ENCODE measurements around the gene TNFAIP6. TPM values are rescaled to one million over a fixed set of nuclear protein-coding genes. Genes with fewer than 3 reads are reported as not detected.

The TNFAIP6 gene
- total RNA-seq, 1 experiment from 2014 or later, result 0.11 TPM

DNA sequence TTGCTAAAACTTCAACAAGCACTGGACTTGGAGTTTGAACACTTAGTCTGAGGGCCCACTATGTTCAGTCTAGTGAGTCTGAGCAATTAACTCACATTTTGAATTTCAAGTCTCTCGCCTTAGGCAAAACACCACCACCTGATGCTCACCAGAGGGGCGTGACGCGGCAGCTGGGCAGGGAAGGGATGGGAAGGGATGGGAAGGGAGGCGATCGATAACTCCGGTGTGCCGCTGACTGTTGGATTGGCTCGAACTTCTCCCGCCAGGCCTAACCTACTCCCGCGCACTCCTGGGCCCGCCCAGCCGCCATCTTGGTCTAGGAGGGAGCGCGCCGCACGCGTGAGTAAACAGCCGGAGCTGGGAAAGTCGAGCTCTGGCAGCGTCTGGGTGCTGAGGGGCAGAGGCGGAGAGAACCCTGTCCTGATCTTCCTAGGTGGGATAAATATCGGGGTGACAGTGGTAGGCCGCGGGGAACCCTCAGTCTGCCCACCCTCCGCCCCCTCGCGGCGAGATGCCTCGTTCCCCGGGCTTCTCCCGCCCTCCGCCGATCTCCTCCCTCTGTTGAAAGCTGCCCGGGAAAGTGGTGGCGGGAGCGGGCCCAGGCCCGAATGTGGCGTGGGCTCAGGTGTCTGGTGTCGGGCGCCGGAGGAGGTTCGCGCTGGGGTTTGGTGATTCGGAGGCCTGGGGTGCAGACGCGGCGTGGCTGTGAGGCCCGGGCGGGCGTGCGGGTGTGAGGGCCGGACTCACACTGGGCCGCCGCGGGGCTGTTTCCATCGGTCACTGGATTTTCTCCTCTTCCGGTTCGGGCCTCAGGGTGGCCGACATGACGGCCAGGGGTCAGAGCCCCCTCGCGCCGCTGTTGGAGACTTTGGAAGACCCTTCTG, 52.5 kb downstream of the TNFAIP6 start, which contains the start of gene RIF1 (continued):
- TF ChIP-seq, protein P1, sequence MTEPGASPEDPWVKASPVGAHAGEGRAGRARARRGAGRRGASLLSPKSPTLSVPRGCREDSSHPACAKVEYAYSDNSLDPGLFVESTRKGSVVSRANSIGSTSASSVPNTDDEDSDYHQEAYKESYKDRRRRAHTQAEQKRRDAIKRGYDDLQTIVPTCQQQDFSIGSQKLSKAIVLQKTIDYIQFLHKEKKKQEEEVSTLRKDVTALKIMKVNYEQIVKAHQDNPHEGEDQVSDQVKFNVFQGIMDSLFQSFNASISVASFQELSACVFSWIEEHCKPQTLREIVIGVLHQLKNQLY (CRISPR knock-in tag; IDR thresholded peaks at IDR 0.05), result 0 out of 2 replicates have a peak, but pooled peaks have one; percentile 55
- TF ChIP-seq NFYB (CRISPR knock-in tag; conservative IDR thresholded peaks at IDR 0.05; ENCODE audit: low read depth) (0 out of 2 replicates have a peak, but pooled peaks have one; percentile 11), KAT7 (CRISPR knock-in tag; IDR thresholded peaks at IDR 0.05; ENCODE audit: borderline replicate concordance) (peak; percentile 65; the same call in 1 of the 2 replicates), ZNF423 (CRISPR knock-in tag; IDR thresholded peaks at IDR 0.05) (peak; percentile 43), GABPB1 (CRISPR knock-in tag; IDR thresholded peaks at IDR 0.05) (peak; percentile 65), ZNF416 (CRISPR knock-in tag; IDR thresholded peaks at IDR 0.05) (0 out of 2 replicates have a peak, but pooled peaks have one; percentile 44), SP1 (CRISPR knock-in tag; conservative IDR thresholded peaks at IDR 0.05) (peak; percentile 96), TCF7 (CRISPR knock-in tag; IDR thresholded peaks at IDR 0.05; ENCODE audit: low read depth) (0 out of 2 replicates have a peak, but pooled peaks have one; percentile 32), NFATC4 (CRISPR knock-in tag; IDR thresholded peaks at IDR 0.05) (no peak), NR1H2 (CRISPR knock-in tag; IDR thresholded peaks at IDR 0.05) (no peak), HMGA2 (CRISPR knock-in tag; IDR thresholded peaks at IDR 0.05) (no peak), EMX1 (CRISPR knock-in tag; IDR thresholded peaks at IDR 0.05) (0 out of 2 replicates have a peak, but pooled peaks have one; percentile 75), FOXK1 (CRISPR knock-in tag; IDR thresholded peaks at IDR 0.05) (peak; percentile 97), GRHL2 (CRISPR knock-in tag; IDR thresholded peaks at IDR 0.05; ENCODE audit: insufficient replicate concordance, severe bottlenecking) (no peak)
- TF ChIP-seq, protein P2, sequence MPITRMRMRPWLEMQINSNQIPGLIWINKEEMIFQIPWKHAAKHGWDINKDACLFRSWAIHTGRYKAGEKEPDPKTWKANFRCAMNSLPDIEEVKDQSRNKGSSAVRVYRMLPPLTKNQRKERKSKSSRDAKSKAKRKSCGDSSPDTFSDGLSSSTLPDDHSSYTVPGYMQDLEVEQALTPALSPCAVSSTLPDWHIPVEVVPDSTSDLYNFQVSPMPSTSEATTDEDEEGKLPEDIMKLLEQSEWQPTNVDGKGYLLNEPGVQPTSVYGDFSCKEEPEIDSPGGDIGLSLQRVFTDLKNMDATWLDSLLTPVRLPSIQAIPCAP (CRISPR knock-in tag; IDR thresholded peaks at IDR 0.05), result peak; percentile 85
- TF ChIP-seq, protein P3, sequence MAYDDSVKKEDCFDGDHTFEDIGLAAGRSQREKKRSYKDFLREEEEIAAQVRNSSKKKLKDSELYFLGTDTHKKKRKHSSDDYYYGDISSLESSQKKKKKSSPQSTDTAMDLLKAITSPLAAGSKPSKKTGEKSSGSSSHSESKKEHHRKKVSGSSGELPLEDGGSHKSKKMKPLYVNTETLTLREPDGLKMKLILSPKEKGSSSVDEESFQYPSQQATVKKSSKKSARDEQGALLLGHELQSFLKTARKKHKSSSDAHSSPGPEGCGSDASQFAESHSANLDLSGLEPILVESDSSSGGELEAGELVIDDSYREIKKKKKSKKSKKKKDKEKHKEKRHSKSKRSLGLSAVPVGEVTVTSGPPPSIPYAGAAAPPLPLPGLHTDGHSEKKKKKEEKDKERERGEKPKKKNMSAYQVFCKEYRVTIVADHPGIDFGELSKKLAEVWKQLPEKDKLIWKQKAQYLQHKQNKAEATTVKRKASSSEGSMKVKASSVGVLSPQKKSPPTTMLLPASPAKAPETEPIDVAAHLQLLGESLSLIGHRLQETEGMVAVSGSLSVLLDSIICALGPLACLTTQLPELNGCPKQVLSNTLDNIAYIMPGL (CRISPR knock-in tag; IDR thresholded peaks at IDR 0.05), result peak; percentile 59
- TF ChIP-seq, protein P4, sequence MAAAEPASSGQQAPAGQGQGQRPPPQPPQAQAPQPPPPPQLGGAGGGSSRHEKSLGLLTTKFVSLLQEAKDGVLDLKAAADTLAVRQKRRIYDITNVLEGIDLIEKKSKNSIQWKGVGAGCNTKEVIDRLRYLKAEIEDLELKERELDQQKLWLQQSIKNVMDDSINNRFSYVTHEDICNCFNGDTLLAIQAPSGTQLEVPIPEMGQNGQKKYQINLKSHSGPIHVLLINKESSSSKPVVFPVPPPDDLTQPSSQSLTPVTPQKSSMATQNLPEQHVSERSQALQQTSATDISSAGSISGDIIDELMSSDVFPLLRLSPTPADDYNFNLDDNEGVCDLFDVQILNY (CRISPR knock-in tag; IDR thresholded peaks at IDR 0.05), result peak; percentile 97
- TF ChIP-seq, protein P5, sequence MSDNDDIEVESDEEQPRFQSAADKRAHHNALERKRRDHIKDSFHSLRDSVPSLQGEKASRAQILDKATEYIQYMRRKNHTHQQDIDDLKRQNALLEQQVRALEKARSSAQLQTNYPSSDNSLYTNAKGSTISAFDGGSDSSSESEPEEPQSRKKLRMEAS (CRISPR knock-in tag; IDR thresholded peaks at IDR 0.05), result peak; percentile 88
- TF ChIP-seq, protein P6, sequence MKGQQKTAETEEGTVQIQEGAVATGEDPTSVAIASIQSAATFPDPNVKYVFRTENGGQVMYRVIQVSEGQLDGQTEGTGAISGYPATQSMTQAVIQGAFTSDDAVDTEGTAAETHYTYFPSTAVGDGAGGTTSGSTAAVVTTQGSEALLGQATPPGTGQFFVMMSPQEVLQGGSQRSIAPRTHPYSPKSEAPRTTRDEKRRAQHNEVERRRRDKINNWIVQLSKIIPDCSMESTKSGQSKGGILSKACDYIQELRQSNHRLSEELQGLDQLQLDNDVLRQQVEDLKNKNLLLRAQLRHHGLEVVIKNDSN (CRISPR knock-in tag; IDR thresholded peaks at IDR 0.05), result peak; percentile 63
- TF ChIP-seq, protein P7, sequence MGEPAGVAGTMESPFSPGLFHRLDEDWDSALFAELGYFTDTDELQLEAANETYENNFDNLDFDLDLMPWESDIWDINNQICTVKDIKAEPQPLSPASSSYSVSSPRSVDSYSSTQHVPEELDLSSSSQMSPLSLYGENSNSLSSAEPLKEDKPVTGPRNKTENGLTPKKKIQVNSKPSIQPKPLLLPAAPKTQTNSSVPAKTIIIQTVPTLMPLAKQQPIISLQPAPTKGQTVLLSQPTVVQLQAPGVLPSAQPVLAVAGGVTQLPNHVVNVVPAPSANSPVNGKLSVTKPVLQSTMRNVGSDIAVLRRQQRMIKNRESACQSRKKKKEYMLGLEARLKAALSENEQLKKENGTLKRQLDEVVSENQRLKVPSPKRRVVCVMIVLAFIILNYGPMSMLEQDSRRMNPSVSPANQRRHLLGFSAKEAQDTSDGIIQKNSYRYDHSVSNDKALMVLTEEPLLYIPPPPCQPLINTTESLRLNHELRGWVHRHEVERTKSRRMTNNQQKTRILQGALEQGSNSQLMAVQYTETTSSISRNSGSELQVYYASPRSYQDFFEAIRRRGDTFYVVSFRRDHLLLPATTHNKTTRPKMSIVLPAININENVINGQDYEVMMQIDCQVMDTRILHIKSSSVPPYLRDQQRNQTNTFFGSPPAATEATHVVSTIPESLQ (CRISPR knock-in tag; IDR thresholded peaks at IDR 0.05), result no peak
- TF ChIP-seq, protein P8, sequence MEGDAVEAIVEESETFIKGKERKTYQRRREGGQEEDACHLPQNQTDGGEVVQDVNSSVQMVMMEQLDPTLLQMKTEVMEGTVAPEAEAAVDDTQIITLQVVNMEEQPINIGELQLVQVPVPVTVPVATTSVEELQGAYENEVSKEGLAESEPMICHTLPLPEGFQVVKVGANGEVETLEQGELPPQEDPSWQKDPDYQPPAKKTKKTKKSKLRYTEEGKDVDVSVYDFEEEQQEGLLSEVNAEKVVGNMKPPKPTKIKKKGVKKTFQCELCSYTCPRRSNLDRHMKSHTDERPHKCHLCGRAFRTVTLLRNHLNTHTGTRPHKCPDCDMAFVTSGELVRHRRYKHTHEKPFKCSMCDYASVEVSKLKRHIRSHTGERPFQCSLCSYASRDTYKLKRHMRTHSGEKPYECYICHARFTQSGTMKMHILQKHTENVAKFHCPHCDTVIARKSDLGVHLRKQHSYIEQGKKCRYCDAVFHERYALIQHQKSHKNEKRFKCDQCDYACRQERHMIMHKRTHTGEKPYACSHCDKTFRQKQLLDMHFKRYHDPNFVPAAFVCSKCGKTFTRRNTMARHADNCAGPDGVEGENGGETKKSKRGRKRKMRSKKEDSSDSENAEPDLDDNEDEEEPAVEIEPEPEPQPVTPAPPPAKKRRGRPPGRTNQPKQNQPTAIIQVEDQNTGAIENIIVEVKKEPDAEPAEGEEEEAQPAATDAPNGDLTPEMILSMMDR (IDR thresholded peaks at IDR 0.05), result no peak; the same call in 1 of the 2 replicates

All from WTC11 (cell line).